ENCODE results near the gene ADNP. TPM values are rescaled to one million over a fixed set of nuclear protein-coding genes. Genes with fewer than 3 reads are reported as not detected.
A peak's percentile ranks its signal among the peaks of the same experiment; 100 is the strongest.
"Not testable (repeated sequence)": the region's sequence is repeated elsewhere in the genome, so short reads cannot be mapped to it uniquely, and the experiment has no call there.

ADNP gene
- total RNA-seq, 1 experiment from 2014 or later = 25.5 TPM

DNA sequence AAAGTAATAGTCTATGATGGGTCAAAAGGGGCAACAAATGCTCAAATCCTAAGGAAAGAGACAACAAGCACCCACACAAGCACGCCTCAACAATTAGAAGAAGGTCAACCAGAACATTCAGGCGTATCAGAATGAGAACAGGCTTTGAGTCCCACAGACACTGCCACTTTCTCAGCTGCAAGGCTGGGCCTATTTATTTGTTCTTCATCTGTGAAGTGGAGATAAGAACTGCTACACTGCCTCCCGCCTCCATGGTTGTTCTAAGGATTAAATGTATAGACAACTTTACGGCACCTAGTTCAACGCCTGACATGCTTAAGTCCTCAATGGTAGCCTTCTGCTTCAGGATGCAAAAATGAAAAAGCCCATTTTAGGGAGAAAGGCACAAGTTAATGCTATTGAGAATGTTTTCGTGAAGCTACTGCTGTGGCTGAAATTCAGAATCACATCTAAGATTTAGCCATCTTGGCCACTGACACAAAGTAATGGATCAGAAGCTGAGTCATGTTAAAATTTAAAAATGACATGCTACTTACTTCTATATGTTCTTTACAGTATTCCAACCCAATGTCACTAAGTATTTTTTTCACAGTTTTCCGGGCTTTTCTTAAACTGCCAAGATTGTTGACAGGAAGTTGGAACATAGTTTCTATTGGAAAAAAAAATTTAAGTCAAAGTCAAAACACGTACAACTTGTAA is 27.7 kb downstream of the ADNP start:
- no peak for DNase-seq (ENCODE audit: low read depth)

DNA sequence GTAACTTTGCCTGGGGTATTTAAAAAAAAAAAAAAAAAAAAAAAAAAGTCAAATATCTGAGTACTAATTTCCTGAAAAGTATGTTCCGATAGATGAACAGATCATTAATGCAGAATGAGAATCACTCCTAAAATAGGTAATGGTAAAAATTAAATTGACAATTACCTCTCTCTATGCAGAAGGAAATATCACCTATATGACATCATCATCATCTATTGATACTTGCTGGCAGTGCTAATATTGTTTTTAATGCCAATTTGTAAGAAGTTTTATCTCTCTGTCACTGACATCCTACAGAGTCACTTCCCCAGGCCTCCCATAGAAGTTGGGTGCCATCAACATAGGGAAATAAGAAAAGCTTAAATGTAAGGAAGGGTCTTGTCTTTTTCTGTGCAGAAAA is 29.9 kb downstream of the ADNP start:
- DNase-seq (ENCODE audit: low read depth) = no peak

GRCh38 chr20:50900261-50900660 is 31.0 kb downstream of the ADNP start:
- DNase-seq (ENCODE audit: low read depth) = no peak

GRCh38 chr20:50898475-50898874 is 32.8 kb downstream of the ADNP start:
- DNase-seq (ENCODE audit: low read depth) = no peak

- DNase-seq (ENCODE audit: low read depth) = no peak
Observed at GRCh38 chr20:50895111-50895830, 36.0 kb downstream of the ADNP start.

DNA sequence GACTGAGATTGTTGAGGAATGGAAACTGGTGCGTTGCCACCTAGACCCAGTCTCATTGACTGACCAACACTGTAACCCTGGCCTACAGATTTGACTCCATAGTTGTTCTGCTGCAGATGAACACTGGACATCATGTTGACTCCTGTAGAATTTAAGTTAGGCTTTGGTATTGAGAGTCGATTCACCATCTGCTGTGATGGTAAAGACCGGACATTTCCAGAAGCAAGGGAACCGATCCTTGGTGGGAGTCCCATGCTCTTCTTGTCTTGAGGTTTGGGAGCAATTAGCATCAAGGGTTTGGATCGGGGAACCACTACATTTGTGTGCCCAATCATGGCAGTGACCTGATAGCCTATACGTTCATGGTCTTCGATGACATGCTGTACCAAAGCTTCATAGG is 37.6 kb downstream of the ADNP start:
- no peak for DNase-seq (ENCODE audit: low read depth)

DNA sequence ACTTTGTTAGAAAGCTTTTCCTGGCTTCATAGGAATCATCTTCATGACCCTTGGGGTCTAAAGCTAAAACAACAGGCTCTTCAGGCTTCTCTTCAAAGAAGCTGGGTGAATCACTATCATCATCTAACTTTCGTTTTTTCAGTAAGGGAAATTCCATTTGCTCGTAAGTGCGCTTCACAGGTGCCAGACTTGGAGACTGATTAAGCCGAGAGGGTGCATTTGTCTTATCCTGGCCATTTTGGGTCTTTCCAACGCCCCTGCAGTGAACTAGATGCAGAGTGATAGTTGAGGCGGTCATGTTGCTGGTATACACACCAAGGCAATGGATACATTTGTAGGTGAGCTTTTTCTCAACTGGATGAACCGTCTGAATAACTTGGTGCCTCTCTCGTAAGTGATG is 38.8 kb downstream of the ADNP start:
- DNase-seq (ENCODE audit: low read depth) = no peak

DNA sequence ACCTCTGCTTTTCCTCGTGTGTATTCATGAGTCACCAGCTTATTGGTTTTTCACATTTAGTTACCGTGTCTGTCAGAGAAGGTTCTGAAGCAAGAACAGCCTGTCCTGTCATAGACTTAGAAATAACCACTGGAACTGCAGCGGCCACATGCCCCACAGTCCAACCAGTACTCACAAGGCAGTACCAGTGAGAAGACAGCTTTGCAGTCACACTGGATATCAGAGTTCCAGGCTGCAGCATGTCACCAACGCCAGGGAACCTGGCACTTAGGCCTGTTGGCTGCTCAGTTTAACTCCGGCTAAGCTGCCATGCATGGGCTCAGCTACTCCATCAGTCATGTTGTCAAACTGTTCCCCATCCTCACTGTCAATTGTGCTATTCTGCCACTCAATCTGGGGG is 40.1 kb downstream of the ADNP start:
- peak; percentile 42 for DNase-seq (ENCODE audit: low read depth)

DNA sequence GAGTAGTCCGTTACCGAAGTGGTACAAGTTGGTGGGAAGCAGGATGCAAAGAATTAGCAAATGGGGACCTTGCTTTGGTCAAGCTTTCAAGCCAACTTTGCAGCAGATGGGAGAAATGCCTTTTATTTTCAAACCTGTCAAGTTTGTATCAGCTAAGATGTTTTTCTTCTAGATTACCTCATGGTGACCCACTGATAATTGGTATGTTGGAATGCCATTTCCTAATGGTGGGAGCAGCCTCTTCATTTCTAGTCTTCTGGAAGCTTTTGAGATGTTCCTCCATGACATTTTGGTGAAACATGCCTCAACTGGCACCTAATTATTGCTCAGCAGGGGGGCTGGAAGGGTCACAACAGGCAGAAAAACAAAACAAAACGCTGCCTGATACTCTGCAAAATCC is 43.7 kb downstream of the ADNP start:
- DNase-seq (ENCODE audit: low read depth) = no peak

DNA sequence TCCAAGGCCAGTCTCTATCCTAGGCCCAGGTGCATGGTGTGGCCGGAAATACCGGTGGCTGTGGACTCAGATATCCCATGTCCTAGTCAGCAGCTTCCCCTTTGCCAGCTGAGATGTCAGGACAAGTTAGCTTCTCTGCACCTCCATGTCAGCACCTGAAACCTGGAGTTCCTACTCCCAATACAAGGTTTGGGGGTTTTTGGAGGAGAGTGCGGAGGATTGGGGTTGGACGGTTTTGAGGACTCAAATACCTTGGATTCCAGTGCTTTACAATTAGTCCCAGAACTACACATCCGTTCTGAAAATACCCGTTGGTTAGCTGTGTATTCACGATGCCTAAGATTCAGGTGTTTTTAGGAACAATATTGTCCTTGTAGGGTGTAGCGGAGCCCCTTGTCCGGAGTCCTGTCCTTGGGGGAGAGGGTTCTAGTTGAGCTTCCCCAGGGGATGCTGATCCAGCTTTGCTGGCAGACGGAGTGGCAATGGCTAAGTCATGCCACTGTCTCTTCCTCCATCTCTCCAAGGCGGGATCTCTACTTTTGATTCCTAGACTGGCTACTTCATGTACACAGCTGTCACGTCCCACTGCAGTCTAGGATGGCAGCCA is 45.0 kb downstream of the ADNP start:
- DNase-seq (ENCODE audit: low read depth) = no peak

GRCh38 chr20:50885781-50886180 is 45.5 kb downstream of the ADNP start:
- DNase-seq (ENCODE audit: low read depth) = no peak

DNA sequence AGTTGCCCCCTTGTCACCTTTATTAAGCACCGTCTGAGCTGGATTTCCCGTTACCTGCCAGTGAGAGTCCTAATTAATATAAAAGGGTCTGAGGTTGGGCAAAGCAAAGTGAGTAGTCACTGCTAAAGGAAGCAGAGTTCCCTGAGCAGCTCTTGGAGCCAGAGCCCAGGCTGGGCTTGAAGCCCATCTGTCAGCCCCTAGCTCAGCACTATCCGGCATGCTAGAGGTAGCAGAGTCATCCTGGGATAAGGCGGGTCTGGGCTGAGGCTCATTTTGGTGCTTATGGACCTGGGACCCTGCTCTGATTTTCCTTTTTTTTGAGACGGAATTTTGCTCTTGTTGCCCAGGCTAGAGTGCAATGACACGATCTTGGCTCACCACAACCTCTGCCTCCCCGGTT is 46.2 kb downstream of the ADNP start:
- no peak for DNase-seq (ENCODE audit: low read depth)

GRCh38 chr20:50883856-50884255 is 47.4 kb downstream of the ADNP start:
- no peak for DNase-seq (ENCODE audit: low read depth)

DNA sequence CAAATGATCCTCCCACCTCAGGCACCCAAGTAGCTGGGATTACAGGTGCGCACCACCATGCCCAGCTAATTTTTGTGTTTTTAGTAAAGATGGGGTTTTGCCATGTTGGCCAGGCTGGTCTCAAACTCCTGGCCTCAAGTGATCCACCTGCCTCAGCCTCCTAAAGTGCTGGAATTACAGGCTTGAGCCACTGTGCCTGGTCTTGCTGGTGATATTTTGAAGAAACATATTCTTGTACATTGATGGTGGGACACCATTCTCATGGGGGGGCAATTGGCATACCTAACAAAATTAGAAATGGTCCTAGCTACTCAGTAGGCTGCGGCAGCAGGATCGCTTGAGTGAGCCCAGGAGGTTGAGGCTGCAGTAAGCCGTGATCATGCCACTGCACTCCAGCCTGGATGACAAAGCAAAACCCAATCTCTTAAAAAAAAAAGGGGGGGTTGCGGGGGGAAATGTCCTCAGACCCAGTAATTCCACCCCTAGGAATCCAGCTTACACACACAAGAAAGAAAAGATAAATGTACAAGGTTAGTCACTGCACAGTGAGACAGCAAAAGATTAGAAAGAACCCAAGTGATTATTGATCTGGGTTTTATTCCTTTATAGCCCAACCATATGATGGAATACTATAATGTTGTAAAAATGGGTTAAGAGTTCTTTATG is 49.3 kb downstream of the ADNP start:
- not testable (repeated sequence) for DNase-seq (ENCODE audit: low read depth)

GRCh38 chr20:50879649-50880550 is 51.3 kb downstream of the ADNP start:
- no peak for DNase-seq (ENCODE audit: low read depth)

DNA sequence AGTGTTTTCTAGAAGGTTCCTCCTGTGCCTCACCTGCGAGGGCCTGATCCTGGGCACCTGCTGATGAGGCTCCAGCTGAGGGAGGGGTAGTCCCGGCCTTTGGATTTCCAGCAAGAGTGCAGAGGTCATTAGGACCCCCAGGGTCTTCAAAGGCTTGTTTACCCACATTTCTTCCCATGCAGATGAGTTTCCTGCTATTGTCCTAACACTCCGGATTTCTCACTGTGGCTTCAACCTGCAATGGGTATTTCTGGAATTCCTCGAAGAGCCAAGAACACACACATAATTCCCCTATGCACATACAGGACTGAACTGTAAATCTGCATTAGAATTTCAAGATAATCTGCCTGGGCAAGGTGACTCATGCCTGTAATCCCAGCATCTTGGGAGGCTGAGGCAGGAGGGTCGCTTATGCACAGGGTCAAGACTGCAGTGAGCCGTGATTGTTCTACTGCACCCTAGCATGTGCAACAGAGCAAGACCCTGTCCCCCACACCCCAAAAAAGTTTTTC is 53.9 kb downstream of the ADNP start:
- no peak for DNase-seq (ENCODE audit: low read depth)

DNA sequence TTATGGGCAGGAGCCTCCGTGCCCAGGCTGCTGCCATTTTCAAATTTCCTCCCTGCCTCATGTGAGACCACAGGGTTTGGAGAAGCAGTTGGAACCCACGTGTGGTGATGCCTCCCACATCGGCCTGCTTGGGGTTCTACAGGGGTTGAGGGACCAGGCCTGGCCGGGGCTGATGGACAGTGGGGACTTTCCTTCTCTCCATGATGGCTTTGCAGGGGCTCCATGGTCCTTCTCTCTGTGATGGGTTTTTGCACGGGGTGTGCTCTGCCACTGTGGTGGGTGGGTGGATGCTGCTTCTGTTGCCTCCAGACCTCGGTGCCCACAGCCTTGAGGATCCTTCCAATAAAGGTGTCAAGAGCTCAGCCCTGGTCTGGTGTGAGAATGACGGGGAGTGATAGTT is 54.4 kb downstream of the ADNP start:
- no peak for DNase-seq (ENCODE audit: low read depth)

DNA sequence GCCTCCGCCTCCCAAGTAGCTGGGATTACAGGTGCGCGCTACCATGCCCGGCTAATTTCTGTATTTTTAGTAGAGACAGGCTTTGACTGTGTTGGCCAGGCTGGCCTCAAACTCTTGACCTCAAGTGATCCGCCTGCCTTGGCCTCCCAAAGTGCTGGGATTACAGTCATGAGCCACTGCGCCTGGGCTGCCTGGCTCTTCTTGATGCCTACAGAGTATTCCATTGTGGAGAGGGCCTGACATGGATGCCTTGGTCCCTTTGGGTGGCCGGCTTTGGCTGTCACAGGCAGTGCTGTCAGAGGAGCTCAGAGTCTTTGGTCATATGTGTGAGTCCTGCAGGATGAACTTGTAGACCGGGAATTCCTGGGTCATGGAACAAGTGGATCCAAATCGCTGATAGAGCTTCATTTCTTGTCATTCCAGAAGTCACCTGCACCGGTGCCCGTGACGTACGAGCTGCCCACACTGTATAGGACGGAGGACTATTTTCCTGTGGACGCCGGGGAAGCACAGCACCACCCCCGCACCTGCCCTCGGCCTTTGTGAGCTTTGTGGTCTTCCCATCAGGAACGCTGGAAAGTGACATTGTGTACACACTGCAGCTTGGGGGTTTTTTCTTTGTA is 55.1 kb downstream of the ADNP start:
- no peak for DNase-seq (ENCODE audit: low read depth)

- no peak for DNase-seq (ENCODE audit: low read depth)
Observed at GRCh38 chr20:50874758-50875665, 56.2 kb downstream of the ADNP start.

Data from LHCN-M2 (cell line).